Cerebellar cortex (tissue), 1 donor: ENCODE measurements around the gene ZNF217.
"Not testable (repeated sequence)": the region's sequence is repeated elsewhere in the genome, so short reads cannot be mapped to it uniquely, and the experiment has no call there.

Experiments
- DNase-seq: peaks from one replicate; pipeline ENCODE4 v3.0.0-alpha.2; 2015; ENCODE audit warnings: low spot score

ZNF217 gene

DNA sequence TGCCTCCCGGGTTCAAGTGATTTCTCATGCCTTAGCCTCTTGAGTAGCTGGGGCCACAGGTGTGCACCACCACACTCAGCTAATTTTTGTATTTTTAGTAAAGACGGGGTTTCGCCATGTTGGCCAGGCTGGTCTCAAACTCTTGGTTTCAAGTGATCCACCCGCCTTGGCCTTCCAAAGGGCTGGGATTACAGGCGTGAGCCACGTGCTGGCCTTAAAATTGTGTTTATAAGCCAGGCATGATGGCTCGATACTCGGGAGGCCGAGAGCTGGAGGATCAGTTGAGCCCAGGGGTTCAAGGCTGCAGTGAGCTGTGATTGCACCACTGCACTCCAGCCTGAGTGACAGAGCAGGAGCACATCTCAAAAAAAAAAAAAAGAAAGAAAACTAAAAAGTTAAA lies 27.0 kb downstream of the ZNF217 start:
- not testable (repeated sequence) for DNase-seq

DNA sequence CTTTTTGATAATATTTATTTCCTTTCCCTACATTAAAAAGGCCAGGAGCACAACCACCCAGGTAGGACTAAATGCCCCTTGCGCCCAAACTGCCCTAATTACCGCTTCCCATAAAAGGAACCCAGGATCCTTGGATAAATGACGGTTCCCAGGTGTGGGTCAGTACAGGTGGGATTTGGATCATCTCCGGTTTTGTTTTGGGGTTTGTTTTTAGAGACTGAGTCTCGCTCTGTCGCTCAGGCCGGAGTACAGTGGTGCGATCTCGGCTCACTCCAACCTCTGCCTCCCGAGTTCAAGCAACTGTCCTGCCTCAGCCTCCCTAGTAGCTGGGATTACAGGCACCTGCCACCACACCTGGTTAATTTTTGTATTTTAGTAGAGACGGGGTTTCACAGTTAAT lies 28.4 kb downstream of the ZNF217 start:
- no peak for DNase-seq

DNA sequence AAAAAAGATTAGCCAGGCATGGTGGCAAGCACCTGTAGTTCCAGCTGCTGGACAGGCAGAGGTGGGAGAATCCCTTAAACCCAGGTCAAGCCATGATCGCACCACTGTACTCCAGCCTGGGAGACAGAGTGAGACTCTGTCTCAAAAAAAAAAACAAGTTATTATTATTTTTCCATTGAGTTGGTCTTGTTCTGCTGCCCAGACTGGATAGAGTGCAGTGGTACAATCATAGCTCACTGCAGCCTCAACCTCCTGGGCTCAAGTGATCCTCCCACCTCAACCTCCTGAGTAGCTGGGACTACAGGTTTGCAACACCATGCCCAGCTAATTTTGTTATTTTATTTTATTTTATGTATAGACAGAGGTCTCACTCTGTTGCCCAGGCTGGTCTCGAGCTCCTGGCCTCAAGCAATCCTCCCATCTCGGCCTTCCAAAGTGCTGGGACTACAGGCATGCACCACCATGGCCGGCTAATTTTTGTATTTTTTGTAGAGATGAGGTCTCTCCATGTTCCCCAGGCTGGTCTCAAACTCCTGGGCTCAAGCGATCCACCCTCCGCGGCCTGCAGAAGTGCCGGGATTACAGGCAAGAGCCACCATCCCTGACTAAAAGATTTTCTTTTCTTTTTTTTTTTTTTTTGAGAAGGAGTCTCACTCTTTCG lies 31.4 kb downstream of the ZNF217 start:
- DNase-seq: peak; percentile 26

DNA sequence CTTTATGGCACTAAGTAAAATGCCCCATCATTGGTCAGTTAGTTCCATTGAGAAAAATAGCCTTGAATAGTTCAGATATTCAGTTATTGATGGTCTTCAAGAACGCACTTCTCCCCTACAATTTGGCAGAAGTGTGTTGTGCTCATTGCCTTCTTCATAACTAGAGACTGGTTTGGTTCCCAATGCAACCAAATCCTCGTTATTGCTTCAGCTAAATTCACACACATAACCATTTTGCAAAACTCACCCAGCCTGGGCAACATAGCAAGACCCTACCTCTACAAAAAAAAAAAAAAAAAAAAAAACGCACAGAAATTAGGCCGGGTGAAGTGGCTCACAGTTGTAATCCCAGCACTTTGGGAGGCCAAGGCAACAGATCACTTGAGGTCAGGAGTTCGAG lies 32.1 kb downstream of the ZNF217 start:
- DNase-seq: no peak

DNA sequence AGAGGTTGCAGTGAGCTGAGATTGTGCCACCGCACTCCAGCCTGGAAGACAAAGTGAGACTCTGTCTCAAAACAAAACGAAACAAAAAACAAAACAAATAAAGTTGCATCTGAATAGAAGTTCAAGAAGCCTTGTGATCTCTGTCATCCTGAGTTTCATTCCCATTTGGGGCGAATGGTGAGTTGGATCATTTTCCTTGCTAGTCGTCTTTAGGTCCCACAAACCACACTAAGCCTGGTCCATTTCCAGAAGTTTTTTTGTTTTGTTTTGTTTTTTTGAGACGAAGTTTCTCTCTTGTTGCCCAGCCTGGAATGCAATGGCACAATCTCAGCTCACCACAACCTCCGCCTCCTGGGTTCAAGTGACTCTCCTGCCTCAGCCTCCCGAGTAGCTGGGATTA lies 33.8 kb downstream of the ZNF217 start:
- no peak for DNase-seq

DNA sequence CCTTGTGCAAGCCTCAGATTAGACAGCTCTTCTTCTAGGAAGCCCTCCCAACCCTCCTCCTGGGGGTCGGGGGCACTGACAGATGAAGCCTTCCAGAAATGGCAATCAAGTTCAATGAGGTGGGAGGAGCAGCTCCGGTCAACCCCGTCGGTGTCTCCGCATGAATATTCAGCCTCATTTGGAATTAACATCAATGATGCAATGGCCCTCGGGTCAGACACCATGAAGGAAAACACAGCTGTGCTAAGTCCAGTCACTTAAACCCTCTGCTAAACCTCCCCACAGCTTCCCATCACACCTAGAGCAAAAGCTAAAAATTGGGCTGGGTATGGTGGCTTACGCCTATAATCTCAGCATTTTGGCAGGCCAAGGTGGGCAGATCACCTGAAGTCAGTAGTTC lies 36.5 kb downstream of the ZNF217 start:
- no peak for DNase-seq

DNA sequence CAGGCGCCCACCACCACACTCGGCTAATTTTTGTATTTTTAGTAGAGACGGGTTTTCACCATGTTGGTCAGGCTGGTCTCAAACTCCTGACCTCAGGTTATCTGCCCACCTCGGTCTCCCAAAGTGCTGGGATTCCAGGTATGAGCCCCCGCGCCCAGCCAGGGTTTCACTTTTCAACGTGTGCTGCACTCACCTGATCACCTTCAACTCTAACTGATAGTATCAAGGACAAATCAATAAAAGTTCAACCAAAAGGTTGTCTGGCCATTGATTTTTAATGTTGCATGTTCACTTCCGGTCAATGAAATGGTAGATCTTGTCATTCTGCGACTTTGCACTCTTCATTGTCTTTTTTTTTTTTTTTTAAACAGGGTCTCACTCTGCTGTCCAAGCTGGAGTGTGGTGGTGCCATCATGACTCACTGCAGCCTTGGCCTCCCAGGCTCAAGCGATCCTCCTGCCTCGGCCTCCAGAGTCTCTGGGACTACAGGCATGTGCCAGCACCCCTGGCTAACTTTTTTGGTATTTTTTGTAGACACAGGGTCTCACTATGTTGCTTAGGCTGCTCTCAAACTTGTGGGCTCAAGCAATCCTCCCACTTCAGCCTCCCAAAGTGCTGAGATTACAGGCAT lies 37.3 kb downstream of the ZNF217 start:
- DNase-seq: no peak

DNA sequence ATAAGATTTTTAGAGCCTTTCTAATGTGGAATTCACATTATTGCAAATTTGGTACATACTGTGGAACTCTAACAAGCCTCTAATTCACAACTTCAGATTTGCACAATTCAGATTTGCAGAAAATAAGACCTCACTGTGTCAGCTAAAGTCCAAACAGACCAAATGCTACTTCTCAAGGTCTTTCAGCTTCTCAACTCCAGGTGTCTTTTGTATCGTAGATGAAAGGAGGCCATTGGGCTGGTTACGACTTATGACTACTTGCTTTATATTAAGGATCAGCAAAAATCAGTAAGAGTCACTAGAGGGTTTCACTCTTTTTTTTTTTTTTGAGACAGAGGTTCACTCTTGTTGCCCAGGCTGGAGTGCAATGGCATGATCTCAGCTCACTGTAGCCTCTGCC lies 37.8 kb downstream of the ZNF217 start:
- no peak for DNase-seq

DNA sequence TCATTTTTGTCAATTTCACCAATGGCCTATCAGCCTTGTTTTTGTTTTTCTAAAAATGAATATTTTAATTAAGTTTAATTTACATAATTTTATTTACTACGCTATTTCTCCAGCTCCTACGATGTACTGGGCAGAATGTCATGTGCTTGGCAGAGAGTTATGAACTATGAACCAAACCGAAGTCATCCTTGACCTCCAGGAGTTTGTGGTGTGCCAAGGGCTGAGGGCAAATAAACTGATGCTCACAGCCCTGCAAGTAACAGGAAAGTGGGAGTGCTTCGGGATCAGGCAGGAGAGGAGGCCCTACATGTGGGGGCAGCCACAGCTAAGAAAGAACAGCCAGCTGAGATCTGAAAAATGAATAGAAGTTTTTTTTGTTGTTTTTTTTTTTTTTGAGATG lies 38.6 kb downstream of the ZNF217 start:
- DNase-seq: no peak

DNA sequence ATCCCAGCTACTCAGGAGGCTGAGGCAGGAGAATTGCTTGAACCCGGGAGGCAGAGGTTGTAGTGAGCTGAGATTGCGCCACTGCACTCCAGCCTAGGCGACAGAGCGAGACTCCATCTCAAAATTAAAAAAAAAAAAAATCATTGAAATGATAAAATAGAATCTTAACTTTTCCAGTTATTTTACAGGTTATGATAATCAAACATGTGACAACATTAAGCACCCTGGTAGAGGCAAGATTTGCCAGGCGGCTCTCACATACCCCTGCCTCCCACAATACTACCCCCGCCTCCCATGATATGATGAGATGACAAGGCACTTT lies 41.1 kb downstream of the ZNF217 start:
- not testable (repeated sequence) for DNase-seq

DNA sequence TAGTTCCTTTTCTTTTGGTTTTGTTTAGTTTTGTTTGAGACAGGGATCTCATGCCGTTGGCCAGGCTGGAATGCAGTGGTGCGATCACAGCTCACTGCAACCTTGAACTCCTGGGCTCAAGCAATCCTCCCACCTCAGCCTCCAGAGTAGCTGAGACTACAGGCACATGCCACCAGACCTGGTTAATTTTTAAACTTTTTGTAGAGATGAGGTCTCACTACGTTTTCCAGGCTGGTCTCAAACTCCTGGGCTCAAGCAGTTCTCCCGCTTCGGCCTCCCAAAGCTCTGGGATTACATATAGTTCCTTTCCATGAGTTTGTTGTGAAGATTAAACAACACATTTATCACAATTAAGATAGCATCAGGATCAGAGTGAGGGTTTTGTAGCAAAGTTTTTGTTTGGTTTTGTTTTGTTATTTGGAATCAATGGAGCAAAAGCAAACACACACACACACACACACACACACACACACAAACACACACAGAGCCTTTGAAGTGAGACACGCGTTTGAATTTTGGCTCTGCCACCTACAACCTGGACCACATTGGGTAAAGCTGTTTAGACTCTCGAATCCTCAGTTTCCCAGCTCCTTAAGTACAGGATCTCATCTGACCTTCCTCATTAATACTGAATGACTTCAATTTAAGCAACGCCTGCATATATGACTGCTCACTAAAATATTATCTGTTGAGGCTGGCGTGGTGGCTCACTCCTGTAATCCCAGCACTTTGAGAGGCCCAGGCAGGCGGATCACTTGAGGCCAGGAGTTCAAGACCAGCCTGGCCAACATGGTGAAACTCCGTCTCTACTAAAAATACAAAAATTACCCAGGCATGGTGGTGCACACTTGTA lies 41.7 kb downstream of the ZNF217 start:
- not testable (repeated sequence) for DNase-seq

DNA sequence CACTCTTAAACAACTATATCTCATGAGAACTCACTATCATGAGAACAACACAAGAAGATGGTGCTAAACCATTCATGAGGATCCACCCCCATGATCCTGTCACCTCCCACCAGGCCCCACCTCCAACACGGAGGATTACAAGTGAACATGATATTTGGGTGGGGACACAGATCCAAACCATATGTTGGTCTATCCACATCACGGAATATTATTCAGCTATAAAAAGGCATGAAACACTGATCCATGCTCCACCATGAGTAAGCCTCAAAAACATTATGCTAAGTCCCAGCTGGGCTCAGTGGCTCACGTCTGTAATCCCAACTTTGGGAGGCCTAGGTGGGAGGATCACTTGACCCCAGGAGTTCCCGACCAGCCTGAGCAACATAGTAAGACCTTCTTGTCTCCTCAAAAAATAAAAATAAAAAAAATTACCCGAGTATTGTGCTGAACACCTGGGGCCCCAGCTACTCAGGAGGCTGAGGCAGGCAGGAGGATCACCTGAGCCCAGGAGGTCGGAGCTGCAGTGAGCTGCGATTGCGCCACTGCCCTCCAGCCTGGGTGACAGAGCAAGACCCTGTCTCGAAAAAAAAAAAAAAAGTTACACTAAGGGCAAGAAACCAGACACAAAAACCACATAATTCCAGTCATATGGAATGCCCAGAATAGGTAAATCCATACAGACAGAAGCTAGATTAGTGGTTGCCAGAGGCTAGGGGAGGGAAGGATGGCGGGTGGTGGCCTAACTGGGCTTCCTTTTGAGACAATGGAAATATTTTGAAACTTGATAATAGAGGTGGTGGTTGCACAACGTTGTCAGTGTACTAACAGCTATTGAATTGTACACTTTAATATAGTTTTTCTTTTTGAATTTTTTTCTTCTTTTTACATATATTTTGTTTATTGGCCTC lies 43.1 kb downstream of the ZNF217 start:
- no peak for DNase-seq

DNA sequence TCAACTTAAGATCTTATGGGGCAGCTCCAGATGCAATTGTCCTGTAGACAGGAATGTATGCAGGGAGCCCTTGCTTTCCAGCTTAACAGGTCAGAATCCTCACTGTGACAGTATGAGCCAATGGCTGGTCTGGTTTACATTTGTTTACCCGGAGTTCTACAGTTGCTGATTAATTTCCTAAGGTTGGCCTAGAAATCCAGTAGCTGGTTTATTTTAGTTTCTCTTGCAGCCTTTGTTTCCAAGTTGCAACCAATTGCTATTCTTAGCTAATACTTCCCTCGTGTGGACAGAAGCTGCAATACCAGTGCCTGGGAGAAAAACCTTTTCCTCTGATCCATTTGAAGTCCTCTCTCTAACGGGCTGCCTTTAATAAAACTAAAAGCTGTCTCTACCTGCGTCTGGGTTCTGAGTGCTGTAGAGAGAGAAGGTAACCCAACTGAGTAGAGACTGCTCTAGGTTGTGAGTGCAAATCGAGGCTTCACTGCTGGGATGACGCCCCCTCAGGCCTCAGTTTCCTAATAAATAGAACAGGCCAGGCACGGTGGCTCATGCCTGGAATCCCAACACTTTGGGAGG lies 45.9 kb downstream of the ZNF217 start:
- peak; percentile 63 for DNase-seq

DNA sequence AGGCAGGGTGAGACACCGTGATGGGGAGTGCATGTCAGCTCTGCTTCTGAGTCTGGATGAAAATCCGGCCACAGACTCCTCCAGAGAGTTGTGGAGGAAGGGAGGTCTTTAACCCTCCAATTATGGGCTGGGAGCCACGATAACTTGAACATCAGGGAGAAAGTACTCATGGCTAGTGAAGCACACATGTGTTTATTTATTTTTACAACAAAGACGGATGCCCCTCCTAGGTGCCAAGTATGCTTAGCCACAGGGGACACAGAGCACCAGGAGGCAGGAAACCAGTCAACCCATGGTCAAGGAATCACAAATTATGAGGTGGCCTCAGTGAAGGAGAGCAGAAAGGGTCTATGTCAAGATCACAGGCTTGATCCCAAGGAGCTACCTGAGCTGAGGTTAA lies 54.1 kb downstream of the ZNF217 start:
- DNase-seq: no peak

DNA sequence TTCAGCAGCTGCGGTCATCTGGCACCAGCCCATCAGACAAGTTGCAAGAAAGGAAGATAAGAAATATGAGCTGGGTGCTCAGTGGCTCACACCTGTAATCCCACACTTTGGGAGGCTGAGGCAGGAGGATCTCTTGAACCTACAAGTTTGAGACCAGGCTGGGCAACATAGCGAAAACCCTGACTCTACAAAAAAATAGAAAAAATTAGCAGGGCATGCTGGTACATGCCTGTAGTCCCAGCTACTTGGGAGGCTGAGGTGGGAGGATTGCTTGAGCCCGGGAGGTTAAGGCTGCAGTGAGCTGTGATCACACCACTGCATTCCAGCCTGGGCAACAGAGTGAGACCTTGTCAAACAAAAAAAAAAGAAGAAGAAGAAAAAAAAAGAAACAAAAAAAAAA lies 57.3 kb downstream of the ZNF217 start:
- not testable (repeated sequence) for DNase-seq

DNA sequence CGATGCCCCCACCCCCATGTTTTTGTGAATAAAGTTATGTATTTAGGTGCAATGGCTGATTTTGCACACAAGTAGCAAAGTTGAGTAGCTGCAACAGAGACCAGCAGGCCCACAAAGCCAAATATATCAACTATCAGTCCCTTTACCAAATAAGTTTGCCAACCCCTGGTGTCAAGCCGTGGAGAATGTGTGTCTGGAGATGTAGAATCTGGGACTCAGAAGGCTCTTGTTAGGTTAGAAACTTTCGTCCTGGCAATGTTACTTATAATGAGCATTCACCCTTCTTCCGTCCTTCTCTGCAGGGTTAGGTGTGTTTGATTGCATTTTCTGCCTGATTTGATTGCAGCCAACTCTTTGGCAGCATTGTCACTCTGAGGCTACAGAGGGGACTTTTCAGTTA lies 57.8 kb downstream of the ZNF217 start:
- DNase-seq: no peak

DNA sequence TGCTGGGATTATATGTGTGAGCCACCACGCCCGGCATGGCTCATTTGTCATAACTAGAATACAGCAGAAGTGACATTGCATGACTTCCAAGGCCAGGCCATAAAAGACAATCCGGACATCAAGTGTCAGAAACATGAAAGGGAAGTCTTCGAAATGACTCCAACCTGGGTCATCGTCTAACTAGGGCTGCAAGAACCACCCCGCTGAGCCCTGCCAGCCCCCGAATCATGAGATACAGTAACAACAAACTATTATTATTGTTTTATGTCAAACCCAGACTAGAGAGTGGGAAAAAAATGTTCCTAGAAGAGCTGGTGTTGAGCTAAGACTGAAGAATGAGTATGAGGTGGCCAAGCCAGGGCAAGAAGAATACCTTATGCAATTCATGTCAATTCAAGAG lies 59.6 kb downstream of the ZNF217 start:
- DNase-seq: no peak

DNA sequence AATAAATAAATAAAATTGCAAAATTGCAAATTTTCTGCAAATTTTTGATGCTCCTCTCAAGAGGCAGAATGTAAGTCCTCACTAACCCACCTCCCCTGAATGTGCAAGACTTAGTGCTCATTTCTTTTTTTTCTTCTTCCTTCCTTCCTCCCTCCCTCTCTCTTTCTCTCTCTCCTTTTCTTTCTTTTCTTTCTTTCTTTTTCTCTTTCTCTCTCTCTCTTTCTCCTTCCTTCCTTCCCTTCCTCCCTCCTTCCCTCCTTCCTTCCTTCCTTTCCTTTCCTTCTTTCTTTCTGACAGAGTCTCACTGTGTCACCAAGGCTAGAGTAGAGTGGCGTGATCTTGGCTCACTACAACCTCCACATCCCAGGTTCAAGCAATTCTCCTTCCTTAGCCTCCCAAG lies 60.1 kb downstream of the ZNF217 start:
- no peak for DNase-seq

DNA sequence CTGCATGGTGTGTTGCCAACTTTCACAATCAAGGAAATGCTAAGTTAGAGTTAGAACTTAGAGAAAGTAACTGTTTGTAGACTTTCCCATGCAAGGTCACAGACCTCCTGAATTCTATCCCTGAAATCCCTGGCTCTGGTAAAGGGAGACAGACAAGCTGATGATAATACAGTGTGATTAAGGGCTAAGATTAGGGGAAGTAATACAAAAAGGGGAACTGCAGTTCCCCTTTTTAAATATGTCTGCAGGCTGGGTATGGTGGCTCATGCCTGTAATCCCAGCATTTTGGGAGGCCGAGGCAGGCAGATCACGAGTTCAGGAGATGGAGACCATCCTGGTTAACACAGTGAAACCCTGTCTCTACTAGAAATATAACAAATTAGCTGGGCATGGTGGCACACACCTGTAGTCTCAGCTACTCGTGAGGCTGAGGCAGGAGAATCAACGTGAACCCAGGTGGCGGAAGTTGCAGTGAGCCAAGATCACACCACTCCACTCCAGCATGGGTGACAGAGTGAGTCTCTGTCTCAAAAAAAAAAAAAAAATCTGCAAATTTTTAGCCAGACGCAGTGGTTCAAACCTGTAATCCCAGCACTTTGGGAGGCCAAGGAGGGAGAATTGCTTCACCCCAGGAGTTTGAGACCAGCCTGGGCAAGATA lies 60.9 kb downstream of the ZNF217 start:
- not testable (repeated sequence) for DNase-seq

DNA sequence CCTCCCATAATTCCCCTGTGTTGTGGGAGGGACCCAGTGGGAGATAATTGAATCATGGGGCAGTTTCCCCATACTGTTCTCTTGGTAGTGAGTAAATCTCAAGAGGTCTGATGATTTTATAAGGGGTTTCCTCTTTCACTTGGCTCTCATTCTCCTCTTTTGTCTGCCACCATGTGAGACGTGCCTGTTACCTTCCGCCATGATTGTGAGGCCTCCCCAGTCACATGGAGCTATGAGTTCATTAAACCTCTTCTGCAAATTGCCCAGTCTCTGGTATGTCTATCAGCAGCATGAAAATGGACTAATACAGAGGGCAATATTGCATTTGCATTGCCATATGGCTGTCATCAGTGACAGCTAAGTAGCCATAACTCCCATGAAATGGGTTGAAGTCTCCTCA lies 63.2 kb downstream of the ZNF217 start:
- no peak for DNase-seq

DNA sequence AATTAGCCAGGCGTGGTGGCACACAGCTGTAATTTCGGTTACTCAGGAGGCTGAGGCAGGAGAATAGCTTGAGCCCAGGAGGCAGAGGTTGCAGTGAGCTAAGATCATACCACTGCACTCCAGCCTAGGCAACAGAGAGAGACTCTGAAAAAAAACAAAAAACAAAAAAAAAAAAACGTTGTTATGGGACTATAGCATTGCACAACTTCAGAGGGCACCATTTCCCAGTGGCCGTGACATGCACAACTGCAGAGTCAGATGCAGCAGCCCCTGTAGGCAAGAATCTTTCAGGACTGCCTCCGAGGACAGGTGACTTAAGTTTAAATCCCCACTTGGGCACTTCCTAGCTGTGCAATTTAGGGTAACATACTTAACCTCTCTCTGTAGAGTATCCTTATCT lies 64.0 kb downstream of the ZNF217 start:
- DNase-seq: no peak
